ENCODE measurements around the gene PDHA1.

PDHA1 gene

GRCh38 chrX:19377799-19378198 is 34.1 kb downstream of the PDHA1 start:
- no peak for DNase-seq

GRCh38 chrX:19381326-19381725 is 37.6 kb downstream of the PDHA1 start:
- DNase-seq, result no peak

- DNase-seq, result peak; percentile 20
Observed at GRCh38 chrX:19382555-19383145, 38.9 kb downstream of the PDHA1 start.

GRCh38 chrX:19386679-19387078 is 43.0 kb downstream of the PDHA1 start:
- DNase-seq, result no peak

GRCh38 chrX:19388064-19388679 is 44.4 kb downstream of the PDHA1 start:
- DNase-seq, result no peak

GRCh38 chrX:19388741-19389140 is 45.0 kb downstream of the PDHA1 start:
- no peak for DNase-seq

- DNase-seq, result no peak
Observed at GRCh38 chrX:19389227-19389845, 45.6 kb downstream of the PDHA1 start.

GRCh38 chrX:19392078-19392477 is 48.4 kb downstream of the PDHA1 start:
- DNase-seq, result no peak

GRCh38 chrX:19392703-19393102 is 49.0 kb downstream of the PDHA1 start:
- no peak for DNase-seq

GRCh38 chrX:19403696-19404095 is 60.0 kb downstream of the PDHA1 start:
- DNase-seq, result no peak

- no peak for DNase-seq
Observed at GRCh38 chrX:19410259-19410658, 66.5 kb downstream of the PDHA1 start.
